RPMI8226 (cell line): ENCODE data around the gene GIMAP8.

ENCODE experiments used
- DNase-seq: peaks from one replicate; pipeline ENCODE4 v3.0.0-alpha.2; 2015

GIMAP8 gene

DNA sequence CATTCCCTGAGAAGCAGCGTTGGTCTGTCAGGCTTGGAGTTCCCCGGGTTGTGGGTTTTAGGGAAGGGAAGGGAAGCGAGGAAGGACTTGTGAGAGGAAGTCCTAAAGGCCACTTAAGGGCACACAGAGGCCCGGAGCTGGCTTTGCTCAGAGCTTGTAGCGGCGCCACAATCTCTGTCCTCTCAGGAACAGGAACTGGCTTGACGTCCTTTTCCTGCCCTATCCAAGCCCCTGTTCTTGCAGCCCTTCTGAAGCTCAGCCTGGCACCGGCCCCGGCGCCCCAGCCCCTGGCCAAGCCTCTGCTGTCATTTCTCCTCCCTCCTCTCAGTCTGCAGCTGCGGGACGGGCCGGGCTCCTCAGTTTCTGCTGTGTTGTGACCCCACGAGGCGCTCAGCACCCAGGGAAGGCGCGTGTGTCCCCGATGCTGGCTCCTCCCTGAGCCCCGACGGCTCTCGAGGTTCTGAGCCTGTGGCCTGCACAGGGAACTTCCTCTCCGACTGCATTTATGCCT is at the start of gene GIMAP8:
Gene GIMAP8 (plus strand): TSS at position 140 of the 511 bp plus-strand sequence. CDS start 16,069 bp downstream, outside the sequence.
- no peak for DNase-seq

DNA sequence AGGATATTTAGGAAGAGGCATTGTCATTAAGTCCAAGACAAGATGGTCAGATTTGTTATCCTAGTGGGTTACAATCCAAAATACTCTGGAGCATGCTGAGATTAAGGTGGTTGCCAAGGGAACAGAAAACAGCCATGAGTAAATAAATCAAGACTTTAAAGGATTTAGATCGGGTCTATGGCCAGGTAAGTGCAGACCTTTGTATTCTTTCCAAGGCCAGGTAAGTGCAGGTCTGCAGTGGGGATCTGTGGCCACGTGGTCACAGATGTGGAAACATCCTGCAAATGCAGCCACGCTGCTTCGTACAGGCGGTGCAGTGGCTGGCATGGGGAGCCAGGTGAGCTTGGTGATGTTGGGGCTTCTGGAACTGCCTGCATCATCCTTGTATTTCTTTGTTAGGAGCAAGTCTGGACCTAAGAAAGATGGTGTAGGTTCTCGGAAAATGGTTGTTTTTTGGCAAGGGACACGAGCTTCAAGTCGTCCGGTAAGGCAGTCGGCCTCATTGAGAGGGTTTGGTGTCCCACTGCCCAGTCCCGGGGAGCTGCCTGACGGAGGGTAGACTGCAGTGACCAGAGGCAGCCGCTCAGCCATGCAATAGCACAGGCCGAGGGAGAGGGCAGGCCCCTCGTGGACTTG is 49.5 kb upstream of the GIMAP8 start:
- DNase-seq = no peak

DNA sequence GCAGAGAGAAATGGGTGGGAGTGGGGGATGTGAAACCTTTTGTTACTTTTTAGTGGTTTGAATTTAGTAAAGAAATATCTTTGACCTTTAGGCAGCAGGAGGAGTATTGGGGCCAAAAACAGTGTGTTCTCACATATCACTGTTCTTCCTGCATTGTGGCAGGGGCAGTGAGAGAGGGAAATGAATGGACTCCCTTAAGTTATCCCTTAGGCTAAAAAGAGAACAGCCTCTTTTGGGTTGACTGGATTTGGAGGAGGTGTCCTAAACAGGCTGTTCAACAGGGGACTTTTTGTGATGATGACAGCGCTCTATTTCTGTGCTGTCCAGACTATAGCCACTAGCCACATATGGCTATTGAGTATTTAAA is 49.0 kb upstream of the GIMAP8 start:
- no peak for DNase-seq

DNA sequence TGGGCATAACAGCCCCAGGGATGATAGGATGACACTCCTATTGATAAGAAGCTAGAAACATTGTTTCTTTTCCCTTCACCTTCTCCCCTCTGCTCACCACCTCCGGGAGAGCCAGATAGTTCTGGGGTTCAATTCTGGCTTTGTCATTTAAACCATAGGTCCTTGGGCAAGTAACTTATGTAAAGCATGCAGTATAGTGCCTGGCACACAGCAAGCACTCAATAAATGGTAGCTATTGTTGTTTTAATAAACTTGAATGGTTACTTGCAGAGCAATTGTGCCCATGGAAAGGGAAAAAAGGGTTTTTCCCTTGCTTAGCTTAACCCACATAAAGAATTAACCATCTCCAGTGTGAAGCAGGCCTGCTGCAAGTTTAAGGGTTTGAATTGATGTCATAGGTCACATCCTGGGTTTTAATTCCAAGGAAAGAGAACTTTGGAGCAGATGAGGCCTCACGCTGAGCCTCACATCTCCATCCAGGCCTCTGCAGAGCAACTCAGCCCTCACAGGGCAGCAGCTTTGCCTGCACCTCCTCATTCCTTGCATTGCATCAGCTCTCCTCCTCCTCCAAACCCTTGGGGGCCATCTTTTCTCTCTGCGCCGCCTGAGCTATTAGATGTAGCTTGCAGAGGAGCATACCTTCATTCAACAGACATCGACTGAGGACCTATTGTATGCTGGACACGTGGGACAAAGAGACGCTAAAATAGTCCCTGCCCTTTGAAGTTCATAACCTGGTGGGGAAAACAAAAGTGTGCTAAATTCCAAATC is 48.4 kb upstream of the GIMAP8 start:
- DNase-seq = no peak

DNA sequence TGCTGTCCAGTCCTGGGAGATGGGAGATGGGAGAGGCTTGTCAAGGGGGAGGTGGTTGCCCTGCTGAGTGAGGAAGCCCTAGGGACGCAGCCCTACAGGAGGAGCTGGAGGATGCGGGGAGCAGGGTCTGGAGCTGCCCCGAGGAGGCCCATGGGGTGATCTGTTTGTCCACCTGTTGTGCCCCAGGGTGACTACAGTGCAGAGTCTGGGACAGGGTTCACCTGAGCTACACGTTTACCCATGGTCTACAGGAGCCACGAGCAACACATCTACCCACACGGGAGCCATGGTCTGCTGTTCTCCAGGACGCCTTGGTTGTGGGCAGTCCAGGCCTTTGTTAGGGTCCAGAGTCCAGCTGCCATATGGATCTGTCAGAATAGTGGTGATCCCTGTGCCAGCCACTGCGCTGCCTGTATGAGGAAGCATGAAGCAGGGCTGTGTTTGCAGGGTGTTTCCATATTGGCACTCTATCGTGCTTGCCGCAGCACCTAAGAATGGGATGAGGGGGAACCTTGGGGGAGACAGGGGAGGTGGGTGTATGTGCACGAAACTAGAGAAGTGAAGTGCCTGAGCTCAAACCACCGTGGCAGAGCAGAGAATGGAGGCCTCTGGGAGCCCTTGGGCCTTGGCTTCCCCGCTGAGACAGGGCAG is 47.6 kb upstream of the GIMAP8 start:
- no peak for DNase-seq

DNA sequence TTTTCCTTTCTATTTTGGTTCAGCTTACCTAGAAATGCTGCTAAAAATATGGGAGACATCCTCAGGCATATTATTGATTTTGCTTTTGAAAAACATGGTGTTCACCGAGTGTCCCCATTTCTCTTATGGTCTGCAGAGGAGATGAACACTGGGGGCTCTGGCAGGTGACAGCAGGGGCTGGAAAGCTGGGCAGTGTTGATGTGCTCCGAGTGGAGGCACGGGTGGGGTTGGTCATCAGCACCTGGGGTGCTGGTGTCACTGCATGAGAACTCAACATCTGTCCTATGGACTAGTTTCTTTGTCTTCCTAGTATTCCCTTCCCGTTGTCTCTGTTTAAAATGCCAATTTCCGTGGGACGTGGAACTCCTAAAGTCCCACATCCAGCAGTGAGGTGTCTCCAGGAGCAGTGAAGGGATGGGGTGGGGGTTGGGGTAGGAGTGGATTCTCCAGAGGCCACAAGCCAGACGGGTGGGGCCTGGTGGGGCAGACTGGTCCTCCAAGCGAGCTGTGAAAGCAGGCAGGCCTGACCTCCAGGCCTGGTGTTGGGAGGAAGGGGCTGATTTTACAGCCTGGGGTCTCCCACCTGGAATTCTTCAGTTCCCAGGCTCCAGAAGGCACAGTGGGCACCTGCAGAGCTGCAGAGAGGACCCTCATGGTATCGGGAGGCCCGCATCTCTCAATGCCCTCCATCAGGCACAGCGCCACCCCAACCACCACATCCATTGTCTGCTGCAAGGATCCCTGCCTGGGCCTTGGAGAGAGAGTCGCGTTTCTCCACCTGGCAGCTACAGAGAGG is 46.9 kb upstream of the GIMAP8 start:
- no peak for DNase-seq

DNA sequence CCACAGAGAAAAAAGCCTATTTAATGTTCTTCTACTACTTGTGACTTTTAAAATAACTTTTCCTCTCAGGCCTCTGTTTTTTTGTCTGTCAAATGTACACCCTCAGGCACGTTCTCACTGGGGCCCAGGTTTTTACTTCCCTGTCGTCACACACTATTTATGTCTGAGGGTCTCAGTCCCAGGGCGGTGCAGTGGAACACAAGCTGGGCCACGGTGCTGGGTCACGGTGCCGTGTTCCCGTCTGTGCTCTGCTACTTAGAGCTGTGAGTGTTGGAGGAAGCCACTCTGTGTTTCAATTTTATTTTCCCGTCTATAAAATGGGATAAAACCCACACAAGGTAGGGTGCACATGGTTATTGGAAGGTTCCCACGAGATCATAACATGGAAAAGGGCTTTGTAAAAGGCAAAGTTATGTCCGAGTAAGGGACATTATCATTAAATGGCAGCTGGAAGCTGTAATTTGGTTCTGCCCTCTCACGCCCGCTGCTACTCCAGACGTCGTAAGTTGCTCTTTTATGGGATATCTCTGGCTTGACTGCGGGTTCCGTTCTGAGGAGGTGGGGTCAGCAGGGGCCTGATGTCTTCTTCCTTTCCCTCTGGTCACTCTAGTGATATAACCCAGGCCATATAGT is 46.1 kb upstream of the GIMAP8 start:
- DNase-seq = peak; percentile 44

- peak; percentile 97 for DNase-seq
Measured at GRCh38 chr7:150404805-150405583, 45.4 kb upstream of the GIMAP8 start.

DNA sequence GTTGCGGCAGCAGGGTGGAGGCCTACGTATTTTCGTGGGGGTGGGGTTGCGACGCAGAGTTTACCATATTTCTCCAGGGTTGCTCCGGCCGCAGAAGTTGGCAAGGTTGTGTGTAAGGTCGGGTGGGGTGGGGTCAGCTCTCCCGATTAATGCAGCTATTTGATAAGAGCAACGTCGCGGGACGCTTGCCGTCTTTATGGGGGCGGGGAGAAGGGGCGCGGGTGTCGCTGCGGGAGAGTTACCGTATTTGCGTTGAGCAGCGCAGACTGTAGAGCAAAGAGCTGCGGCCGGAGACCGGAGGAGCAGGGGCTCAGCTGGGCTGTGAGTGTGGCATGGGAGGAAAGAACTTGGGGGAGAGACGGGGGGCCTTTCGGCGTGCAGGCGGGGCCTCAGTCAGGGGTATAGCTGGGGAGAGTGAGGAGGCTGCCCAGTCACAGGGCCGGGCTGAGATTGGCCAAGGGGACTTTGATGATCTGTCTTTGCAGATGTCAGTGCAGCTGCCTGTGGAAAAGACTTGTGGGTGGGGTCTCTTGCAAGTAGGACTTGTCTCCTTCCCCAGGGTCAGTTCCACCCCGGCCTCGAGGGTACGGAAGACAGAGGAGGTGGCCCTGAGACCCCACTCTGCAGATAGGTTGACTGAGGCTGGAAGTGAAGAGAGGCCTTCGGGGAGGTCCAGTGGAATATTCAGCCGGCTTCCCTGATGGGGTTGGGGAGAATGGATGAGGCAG is 44.7 kb upstream of the GIMAP8 start:
- no peak for DNase-seq

DNA sequence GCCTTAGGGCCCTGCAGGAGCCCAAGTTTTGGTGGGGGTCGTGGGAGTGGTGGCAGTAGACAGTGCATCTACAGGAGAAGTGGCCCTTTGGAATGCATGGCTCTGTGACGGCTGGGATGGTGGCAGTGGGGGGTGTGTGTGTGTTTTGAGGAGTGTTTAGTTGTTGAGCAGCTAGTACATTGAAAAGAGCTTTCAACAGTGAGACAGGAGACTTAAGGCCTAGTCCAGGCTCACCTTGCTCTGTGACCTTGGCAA is 44.2 kb upstream of the GIMAP8 start:
- DNase-seq = peak; percentile 51

- DNase-seq = peak; percentile 88
Measured at GRCh38 chr7:150406567-150407421, 43.6 kb upstream of the GIMAP8 start.

DNA sequence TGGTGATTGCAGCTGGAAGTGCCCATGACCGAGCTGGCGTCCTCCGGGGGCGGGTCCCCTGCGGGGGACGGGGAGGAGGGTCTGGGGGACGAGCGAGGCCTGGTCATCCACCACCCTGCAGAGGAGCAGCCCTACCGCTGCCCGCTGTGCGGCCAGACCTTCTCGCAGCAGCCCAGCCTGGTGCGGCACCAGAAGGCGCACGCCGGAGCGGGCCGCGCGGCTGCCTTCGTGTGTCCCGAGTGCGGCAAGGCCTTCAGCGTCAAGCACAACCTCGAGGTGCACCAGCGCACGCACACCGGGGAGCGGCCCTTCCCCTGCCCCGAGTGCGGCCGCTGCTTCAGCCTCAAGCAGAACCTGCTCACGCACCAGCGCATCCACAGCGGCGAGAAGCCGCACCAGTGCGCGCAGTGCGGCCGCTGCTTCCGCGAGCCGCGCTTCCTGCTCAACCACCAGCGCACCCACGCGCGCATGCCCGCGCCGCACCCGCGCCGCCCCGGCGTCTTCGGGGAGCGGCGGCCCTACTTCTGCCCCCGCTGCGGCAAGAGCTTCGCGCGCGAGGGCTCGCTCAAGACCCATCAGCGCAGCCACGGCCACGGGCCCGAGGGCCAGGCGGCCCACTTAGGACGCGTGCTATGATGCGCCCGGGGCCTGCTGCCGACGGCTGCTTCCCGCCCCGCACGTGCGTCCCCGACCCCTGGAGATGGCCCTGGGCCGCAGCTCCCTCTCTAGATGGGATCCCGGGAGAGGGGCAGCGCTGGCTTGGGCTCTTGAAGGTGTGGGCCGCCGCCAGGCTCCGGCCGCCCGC is 42.6 kb upstream of the GIMAP8 start:
- no peak for DNase-seq

DNA sequence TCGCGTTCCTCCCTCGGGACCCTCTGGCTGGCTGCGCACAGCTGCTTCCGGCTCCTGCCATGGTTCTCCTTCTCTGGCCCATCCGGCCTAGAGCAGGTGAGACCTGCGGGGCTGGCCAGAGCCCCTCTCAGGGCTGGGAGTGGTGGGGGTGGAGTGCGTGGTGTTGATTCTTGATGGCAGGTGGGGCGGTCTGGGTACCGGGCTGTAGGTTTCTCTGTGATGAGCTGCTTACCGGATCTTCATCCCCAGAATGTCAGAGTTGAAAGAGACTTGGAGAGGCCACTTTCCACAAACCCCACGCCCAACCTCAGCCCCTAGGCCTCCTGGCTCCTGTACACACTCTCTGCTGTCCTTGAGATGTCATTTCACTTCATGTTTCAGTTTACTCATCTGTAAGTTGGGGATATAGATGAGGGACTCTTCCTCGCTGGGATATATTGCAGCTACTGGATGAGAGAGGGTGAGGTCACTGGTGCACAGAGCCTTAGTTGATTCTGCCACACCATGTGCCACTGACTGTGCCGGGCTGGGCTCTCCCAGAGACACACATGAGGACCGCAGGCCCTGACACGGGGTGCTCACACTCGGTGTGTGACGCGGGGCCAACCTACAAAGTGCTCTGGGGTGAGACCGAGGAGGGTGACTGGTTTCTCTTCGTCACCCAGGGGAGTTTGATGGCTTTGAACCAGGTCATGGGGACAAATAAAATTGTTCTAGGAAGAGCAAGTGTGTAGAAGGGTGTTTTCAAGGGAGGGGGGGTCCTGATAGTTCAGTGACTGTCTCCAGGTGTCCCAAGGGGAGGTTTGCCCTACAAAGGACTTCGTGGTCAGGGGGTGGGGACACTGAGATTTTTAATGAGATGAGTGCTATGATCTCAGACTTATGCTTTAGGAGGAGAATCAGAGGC is 41.8 kb upstream of the GIMAP8 start:
- DNase-seq = no peak

DNA sequence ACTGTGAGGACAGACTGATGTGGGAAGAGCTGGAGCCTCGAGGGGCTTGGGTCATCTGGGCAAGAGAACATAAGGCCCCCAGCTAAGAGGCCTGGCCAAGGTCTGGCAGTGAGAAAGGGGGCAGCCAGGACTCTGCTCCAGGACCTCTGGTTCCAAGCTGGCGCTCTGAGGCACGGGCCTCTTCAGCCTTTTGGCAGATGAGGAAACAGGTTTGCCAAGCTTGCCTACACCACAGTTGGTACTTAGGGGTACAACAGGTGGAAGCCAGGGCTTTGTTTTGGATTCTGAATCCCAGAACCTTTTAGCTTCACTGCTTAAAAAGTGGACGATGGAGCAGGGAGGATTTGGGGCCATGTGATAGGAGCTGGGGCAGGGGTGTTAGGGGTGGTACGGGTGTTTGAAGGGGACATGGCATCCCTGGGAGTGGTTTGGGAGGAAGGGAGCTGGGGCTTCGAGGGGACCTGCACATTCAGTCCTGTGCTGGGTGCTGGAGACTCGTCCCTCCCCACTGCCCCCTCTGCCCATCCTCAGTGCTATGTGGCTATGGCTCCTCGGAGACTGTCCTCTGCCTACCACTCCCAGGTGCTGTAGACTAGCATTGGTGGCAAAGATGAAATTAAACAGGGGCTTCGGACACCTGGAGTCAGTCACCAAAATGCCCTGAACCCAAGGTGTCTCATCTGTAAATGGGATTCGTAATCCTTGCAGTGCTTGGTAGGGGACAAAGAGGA is 41.0 kb upstream of the GIMAP8 start:
- DNase-seq = no peak

- DNase-seq = no peak
Measured at GRCh38 chr7:150410131-150410530, 40.3 kb upstream of the GIMAP8 start.

- no peak for DNase-seq
Measured at GRCh38 chr7:150410680-150411346, 39.6 kb upstream of the GIMAP8 start.

- no peak for DNase-seq
Measured at GRCh38 chr7:150411606-150412005, 38.8 kb upstream of the GIMAP8 start.
